EL (cell line): Measurements from ENCODE around the gene TRIM59.
A peak's percentile ranks its signal among the peaks of the same experiment; 100 is the strongest.

Source experiments
- DNase-seq: peaks from one replicate; pipeline ENCODE4 v3.0.0-alpha.2; 2016

TRIM59 gene, protein sequence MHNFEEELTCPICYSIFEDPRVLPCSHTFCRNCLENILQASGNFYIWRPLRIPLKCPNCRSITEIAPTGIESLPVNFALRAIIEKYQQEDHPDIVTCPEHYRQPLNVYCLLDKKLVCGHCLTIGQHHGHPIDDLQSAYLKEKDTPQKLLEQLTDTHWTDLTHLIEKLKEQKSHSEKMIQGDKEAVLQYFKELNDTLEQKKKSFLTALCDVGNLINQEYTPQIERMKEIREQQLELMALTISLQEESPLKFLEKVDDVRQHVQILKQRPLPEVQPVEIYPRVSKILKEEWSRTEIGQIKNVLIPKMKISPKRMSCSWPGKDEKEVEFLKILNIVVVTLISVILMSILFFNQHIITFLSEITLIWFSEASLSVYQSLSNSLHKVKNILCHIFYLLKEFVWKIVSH

DNA sequence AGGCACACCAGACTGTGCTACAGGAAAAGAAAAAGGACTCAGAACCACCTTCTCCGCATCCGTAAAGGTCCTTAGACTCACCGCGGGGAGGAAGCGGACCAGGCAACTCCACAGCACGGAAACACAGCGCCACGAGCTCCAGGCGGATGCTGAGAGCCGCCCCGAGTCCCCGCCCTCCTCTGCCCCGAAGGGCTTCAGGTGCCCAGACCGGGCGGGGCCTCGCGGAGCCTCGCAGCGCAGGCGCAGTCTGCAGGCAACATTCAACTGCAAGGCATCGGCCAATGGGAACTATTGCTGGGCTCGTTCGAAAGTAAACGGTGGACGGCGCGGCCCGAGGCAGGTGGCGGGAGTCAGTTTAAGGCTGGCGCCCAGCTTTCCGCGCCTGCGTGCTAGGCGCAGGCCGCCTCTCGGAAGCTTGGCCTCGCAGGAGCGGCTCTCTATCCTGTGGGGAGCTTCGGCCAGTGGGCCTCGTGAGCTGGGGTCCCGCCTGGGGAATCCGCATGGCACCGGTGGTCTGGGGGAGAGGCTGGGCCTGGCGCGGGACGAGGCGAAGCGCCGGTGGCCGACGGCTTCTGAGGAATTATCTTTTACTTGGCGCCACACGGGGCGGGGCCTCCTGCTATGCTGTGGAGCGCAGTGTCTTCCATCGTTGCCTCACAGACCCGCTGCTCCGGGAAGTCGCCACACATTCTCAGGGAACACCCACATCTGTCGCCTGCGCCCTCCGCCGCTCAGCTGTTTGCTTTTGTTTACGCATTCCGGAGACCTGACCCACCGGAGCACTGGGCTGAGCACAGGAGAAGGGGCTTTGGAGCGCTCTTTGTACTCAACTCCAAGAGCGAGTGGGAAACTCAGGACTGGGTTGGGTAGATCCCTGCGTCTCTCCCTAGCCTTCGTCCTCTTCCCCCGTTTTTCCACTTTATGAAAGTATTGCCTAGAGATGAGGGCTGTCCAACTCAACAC, at the start of gene TRIM59:
Gene TRIM59, minus strand, starts transcription at position 151 of the 963 bp plus-strand sequence. CDS start 10,603 bp downstream, outside the sequence.
- DNase-seq: peak; percentile 99

DNA sequence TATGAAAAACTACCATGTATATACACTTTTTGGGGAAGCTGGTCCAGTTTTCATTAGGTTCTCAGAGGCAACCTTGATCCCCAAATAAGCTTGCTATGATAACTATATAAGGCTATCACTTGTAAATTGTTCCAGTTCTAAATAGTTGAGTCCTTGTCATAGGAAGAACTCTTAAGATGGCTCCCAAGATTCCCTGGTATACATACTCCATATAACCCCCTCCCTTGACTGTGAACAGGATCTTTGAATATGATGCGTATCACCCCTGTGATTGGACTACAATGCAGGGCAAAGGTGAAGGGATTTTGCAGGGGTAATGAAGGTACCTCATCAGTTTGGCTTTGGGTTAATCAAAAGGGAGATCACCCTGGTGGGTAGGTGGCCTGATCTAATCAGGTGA, 48.6 kb upstream of the TRIM59 start:
- no peak for DNase-seq

DNA sequence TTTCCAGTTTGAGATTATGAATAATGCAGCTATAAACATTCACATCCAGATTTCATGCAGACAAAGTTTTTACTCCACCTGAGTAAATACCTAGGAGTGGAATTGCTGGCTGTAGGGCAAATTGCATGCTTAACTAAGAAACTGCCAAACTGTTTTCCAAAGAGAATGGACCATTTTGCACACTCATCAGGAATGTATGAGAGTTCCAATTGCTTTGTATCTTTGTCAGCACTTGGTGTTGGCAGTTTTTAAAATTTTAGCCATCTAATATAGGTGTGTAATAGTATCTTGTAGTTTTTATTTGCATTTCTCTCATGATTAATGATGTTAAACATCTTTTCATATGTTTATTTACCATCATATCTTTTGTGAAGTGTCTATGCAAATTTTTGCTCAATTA, 40.6 kb upstream of the TRIM59 start:
- no peak for DNase-seq

DNA sequence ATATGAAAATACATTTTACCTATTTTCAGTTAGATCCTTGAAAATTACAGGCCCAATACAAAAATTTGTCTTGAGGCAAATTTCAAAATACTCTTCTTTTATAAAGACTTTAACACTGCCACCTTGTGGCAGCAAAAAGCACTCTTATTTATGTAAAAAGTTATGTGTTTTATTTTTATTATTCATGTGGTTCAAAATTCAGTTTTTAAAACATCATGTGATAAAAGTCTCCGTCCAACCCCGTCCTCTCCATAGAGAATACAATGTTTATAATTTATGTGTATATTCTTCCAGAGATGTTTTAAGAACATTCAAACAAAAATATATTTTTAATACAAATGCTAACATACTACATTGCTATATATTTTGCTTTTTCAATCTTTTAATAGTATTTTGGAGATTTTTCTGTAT, 36.9 kb upstream of the TRIM59 start:
- DNase-seq: peak; percentile 60

DNA sequence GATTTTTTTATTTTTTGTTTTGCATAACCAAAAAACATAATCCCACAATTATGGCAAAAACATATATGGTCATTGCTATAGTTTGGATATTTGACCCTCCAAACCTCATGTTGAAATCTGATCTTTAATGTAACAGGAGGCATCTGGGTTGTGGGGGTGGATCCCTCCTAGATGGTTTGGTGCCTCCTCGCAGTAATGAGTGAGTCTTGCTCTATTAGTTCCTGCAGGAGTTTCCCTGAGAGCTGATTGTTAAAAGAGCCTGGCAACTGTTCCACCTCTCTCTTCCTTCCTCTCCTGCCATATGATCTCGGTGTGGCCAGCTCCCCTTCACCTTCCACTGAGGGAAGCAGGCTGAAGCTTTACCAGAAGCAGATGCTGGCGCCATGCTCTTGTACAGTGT, 33.2 kb upstream of the TRIM59 start:
- DNase-seq: no peak

DNA sequence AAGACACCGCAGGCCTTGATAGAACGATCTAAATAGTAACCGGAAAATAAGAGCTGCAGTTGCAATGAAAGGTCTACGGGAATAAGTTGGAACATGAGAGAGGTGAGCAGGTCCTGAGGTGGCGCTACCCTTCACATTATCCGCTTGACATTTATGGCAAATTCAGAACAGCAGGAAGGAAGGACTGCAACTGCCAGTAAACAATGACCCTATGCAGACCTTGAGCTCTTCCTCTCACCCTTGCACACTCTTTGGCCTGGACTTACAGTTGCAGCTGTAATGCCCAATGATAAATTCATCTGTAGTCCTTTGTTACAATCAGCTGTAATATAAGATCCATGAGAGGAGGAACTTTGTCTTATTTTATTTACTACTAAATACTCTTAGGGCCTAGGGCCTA, 32.3 kb upstream of the TRIM59 start:
- no peak for DNase-seq

DNA sequence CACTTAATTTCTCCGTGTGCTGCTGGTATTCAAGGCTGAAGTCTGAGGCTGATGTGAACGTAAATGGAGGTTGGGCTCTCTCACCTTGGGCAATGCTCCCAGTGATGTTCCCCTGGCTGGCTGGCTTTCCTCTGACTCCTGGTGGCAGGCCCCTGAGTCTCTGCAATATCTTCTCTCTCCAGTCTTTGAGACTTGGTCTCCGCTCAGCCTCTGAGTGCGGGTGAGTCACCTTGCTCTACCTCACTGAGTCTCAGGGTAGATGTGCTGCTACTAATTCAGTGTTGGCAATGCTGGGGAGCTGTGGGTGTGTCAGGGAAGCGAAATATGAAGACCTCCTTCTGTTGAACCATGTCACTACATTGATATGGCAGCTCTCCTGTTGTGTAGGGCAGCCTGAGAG, 31.3 kb upstream of the TRIM59 start:
- DNase-seq: peak; percentile 21

DNA sequence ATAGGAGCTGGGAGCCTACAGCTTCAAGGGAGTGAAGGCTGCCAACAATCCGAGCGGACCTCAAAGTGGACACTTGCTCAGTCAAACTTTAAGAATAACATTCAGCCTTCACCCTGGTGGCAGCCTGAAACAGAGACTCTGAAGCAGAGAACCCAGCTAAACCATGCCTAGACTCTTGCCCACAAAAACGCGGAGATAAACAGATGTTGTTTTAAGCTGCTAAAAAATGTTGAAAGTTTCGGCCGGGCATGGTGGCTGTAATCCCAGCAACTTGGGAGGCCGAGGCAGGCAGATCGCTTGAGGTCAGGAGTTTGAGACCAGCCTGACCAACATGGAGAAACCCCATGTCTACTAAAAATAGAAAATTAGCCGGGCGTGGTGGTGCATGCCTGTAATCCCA, 29.8 kb upstream of the TRIM59 start:
- no peak for DNase-seq

DNA sequence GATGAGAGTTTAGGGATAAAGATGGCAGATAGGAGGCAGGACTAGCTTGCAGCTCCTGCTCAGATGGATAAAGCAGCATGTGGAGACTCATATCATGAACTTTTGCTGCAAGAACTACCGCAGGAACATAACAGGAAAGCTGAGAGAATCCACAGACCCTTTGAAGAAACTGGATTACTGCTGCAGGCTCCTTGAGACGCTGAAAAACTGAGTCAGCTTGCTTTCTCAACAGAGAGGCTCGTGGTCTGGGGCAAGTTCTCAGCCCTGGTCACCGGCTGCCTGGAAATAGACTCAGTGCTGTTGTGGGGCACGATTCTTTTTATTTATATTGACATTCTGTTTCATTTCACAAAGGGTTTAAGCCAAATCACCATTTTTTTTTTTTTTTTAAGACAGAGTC, 28.8 kb upstream of the TRIM59 start:
- DNase-seq: peak; percentile 37

DNA sequence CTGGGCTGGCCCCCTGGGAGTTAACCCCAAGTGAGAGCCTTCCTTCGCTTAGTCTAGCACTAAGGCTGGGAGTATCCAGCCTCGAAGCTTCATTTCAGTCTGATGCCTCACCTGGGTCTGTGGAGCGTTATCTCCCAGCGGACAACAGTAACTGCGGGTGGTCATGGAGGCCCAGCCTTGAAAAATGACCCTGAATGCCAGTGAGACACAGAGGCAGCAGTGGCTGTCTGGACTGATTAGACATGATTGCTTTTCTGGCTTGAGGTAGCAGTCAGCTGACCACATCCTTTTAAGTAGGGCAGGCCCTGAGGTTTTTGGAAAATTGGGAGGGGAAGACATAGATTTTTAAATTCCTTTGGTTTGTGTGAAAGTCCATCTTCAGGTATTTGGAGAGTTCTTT, 28.2 kb upstream of the TRIM59 start:
- peak; percentile 14 for DNase-seq

DNA sequence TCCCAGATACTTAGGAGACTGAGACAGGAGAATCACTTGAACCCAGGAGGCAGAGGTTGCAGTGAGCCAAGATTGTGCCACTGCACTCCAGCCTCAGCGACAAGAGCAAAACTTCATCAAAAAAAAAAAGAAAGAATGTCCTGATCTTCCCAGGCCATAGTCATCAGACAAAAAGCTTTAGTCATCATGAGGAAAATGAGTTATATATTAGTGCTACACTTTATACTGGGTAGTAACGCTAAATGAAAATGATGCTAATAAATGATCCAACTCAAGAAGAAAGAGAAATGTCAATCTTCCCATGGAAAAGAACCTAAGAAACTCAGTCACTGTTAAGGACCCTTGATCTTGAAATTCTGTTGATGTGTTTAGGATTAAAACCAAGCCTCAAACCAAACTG, 26.3 kb upstream of the TRIM59 start:
- DNase-seq: no peak

DNA sequence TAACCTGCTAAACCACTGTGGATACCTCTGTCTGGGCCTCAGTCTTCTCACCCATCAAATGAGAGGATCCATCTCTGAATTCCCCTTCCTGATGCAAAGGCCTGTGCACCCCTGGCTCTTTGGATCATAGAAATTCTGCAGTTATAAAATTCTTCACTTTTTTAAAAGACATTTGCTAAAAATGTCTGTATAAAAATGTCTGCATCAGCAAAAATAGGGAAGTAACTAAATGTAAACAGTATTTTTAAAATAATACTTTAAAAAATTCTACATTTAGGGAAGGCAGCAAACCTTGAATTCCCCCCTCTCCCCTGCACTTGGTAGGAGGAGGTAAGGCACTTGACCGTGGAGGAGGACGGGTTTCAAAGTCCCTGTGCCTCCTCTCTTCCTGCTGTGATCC, 25.6 kb upstream of the TRIM59 start:
- DNase-seq: no peak

DNA sequence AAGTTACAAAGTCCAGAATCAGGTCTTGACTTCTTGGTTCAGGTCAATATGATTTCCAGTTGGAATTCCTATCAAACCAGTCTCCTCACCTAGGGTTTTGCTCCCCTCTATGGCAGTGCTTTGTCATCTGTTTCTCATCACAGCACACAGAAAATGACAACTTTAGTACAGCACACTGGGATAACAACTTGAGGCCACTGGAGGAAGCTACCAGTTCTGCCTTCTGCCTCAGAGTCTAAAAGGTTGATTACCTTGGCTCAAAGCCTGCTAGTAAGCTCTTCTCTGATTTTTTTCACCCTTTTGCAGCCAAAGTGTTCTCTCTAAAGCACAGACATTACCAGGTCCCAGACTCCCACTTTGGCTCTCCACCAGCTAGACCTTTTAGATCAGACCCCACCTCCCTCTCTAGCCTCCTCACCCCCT, 24.8 kb upstream of the TRIM59 start:
- no peak for DNase-seq

DNA sequence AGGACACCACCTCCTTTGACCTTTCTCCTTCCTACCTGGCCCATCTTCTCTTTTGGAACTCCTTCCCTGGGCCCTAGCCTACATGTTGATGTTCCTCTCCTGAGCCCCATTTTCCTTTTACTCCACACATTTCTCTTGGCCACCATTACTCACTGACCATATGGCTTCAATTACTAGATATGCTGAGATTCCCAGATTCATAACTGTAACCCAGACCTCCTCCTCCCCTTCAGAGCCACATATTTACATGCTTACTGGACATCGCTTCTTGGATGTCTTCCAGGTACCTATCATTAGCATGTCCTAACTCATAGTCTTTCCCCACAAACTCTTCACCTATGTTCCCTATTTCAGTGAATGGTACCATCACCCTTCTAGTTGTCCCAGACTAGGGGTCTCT, 24.4 kb upstream of the TRIM59 start:
- peak; percentile 96 for DNase-seq

DNA sequence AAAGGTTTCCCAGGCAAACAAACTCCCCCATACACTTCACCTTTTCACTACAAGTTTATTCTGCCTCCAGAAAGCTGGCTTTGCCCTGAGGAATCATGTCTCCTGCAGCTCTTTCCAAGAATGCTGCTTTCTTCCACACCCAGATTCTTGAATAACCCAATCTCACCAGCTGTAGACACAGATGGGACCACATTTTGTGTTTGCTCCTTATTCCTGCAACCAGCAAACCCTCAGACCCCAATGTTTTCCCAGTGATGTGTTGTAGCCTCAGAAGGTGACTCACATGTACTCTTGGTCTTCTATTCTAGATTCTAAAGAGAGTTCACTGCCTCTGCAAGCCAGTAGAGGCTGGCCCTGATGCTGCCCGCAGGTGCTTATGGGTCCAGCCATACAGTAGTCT, 23.6 kb upstream of the TRIM59 start:
- peak; percentile 92 for DNase-seq

DNA sequence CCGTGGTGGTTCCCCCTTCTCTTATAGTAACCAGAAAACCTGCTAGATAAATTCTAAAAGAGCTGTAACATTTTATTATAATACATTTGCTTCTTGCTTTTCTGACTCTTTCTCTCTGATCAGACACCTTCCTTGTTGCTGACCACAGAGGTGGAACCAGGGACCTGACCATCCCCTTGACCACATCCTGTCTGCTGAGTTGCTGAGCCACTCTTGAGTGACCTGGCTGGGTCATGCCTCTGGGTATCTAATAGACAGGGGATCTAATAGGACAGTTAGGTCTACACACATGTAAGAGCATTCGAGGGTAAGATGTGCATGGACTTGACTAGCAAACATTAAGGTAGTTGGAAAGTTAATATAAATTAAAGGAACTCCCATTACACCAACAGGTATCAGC, 22.8 kb upstream of the TRIM59 start:
- no peak for DNase-seq

DNA sequence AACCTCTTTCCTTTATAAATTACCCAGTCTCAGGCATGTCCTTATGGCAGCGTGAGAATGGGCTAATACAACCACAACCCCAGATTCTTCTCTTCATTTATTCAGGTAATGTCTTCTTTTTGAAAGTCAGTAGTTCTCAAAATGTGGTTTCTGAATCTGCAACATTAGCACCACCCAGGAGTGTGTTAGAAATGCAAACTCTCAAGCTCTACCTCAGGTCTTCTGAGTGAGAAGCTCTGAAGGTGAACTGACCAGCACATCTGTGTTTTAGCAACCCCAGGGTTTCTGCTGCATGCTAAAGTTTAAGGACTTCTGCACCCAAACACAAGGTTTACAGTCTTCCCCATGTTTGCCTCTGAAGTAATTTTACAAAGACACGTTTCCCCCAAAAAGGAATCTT, 22.3 kb upstream of the TRIM59 start:
- no peak for DNase-seq

DNA sequence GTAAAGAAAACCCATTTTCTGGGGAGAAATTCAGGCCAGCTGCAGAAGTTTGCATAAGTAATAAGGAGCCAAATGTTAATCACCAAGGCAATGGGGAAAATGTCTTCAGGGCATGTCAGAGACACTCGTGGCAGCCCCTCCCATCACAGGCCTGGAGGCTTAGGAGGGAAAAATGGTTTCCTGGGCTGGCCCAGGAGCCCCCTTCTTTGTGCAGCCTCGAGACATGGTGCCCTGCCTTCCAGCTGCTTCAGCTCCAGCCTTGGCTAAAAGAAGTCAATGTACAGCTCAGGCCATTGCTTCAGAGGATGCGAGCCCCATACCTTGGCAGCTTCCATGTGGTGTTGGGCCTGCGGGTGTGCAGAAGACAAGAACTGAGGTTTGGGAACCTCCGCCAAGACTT, 20.6 kb upstream of the TRIM59 start:
- no peak for DNase-seq

DNA sequence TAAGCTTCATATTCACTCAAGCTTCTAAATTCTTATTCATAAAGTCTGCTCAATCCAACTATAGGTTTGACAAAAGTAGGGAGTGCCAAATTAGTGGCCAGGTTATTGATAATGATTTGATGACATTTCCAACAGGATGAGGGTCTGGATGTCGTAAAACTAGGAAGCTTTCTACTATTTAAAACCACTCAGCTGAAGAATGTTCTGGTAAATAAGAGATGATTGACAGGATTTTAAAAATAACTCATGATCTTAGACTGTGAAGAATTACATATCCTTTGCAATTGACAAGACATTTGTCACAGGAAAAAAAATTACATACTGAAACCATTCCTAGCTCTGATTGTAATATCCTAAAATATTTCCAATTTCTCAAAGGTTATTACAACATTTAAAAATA, 15.4 kb upstream of the TRIM59 start:
- DNase-seq: no peak

DNA sequence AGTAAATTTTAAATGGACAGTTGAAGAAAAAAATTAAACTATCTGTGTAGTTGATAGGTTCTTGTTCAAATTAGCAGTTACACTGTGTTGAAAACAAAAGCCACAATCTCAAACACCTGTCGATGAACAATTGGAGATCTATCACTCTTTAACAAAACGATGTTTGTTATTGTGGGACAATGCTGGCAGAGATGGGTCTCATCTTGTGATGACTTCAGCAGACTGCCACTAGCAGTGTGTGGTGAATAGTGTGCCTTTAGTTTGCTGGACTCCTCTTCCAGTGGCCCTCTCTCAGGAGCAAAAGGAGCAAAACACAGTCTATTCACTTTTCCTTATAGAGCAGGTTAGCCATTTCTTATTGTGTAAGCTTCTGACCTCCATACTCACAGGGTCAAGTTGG, 14.7 kb upstream of the TRIM59 start:
- DNase-seq: no peak

DNA sequence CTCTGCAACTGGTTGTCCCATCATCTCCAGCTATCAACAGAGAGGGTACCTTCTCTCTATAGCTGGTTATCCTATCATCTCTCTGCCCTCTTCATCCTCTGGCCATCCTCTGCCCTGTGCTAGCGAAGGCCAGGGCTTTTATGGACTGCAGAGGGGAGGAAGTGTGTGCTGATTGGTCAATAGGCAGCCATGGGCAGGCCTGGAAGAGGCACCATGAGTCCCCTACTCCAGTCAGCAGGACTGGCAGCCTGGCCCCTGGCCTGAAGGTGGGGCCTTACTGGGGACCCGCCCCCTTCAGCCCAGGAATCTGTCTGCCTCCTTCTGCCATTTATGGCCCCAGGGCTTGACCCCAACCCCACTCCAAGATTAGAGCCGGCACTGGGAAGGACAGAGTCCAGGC, 10.4 kb upstream of the TRIM59 start:
- DNase-seq: no peak

DNA sequence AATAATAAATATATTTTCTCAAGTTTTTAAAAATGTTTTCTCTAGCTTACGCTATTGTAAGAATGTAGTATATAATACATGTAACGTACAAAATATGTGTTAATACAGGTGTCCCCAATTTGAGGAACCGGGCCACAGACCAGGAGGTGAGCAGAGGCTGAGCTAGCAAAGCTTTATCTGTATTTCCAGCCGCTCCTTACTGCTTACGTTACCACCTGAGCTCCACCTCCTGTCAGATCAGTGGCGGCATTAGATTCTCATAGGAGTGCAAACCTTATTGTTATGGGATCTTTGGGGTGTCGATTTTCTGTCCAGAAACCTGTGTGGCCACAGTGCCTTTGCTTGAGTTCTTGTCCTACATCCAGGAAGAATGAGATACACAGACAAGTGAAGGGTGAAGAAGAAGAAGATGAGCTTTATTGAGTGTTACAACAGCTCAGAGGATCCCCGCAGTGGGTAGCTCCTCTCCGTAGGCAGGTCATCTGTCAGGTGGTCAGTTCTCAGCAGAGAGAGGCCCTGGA, 9.9 kb upstream of the TRIM59 start:
- no peak for DNase-seq

DNA sequence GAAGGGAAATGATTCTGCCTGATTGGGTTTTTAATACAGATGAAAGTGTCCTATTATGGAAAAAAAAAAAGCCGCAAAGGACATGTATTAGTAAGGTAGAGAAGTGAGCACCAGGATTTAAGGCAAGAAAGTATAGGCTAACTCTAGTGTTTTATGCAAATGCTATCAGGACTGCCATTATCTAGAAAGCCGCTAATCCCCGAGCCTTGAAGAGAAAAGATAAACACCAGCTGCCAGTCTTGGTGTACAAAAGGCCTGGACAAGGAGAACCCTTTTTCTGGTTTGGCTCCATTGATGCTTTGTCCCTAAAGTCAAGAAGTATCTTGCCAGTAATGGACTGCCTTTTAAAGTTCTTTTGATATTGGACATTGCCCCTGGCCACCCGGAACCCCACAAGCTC, 8.6 kb upstream of the TRIM59 start:
- no peak for DNase-seq

DNA sequence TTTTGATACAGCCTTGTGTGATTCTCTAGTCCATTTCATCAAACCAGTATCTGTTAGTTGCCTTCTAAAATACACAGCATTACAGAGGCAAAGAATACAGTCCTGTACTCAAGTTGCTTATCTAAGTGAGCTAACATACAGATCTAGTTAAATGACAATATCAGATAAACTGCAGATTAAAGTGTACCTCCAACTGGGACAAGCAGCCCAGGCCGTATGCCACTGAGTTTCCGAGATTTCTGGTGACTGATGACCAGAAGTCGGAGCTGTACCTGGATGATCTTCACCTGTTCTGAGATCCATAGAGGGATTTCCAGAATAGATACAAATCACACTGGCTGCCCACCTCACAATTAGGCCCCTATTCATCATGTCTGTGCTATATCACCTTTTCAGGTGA, 6.3 kb upstream of the TRIM59 start:
- no peak for DNase-seq
